Prostate gland (tissue), 2 donors: ENCODE data around the gene ARMC2. TPM values are rescaled to one million over a fixed set of nuclear protein-coding genes. Genes with fewer than 3 reads are reported as not detected.

ENCODE experiments used
- DNase-seq: peaks from one replicate; pipeline ENCODE4 v3.0.0-alpha.2; 2019; ENCODE audit warnings: low spot score
- H3K27ac ChIP-seq, 2 donors: fragments of 200-600 bp; sonication (generic); 2 replicates each; pipeline ENCODE4 v1.5.1; 2017 to 2019
- H3K27me3 ChIP-seq: fragments of 200-600 bp; sonication (generic); replicated peaks from 2 replicates; pipeline ENCODE4 v1.5.1; 2019; ENCODE audit not compliant: insufficient read depth
- H3K36me3 ChIP-seq, 2 donors: fragments of 200-600 bp; sonication (generic); 1 replicate in 1 of 2; 2 replicates in 1 of 2; pipeline versions ENCODE4 v1.5.1 to v1.8.1; 2017 to 2019
- H3K4me1 ChIP-seq: fragments of 200-600 bp; sonication (generic); replicated peaks from 2 replicates; pipeline ENCODE4 v1.5.1; 2019
- H3K4me3 ChIP-seq, 2 donors: fragments of 200-600 bp; sonication (generic); 2 replicates each; pipeline ENCODE4 v1.5.1; 2017 to 2019
- H3K9me3 ChIP-seq: fragments of 200-600 bp; sonication (generic); 2 replicates; pipeline ENCODE4 v1.5.1; 2017
- CTCF ChIP-seq, 4 experiments: fragments of 200-600 bp in 2 of 4; fragments of 450-650 bp in 2 of 4; sonication (generic) in 2 of 4; IDR thresholded peaks; 1 replicate in 3 of 4; 2 replicates in 1 of 4; pipeline ENCODE4 v1.5.1; 2016 to 2019; ENCODE audit warnings: antibody characterized with exemption in 4 of 4, mild to moderate bottlenecking in 2 of 4, moderate library complexity in 2 of 4
- POLR2A ChIP-seq: fragments of 450-650 bp; IDR thresholded peaks from one replicate; pipeline ENCODE4 v1.6.1; 2016; ENCODE audit warnings: antibody characterized with exemption, mild to moderate bottlenecking
- POLR2AphosphoS5 ChIP-seq: sonication (generic); formaldehyde crosslinking; IDR thresholded peaks from one replicate; pipeline ENCODE4 v1.6.1; 2017; ENCODE audit warnings: antibody characterized with exemption
- WGBS: methylation state at CpG from one replicate; pipeline ENCODE4 v1.1.5; 2018; 5-methylcytosine and 5-hydroxymethylcytosine counted together
- intact Hi-C: fragments of 100-400 bp; cut with DNase I; formaldehyde crosslinking; loops from one replicate; pipeline ENCODE4 v1.14.2; 2022
- total RNA-seq, 2 donors: library from RNA; depleted of rRNA; stranded (reverse); fragments of >200 nt; gene quantifications; one replicate each; pipeline ENCODE4 v1.1.0, GENCODE V29; 2016

Gene ARMC2
- total RNA-seq, 2 donors from 2014 or later = 2.0 to 8.4 TPM

- H3K9me3 ChIP-seq = no peaks in the 10 kb centered on the region
- WGBS = 89% methylated on average over 5 of the region's 5 CpGs
- intact Hi-C loops = no loop called here
- no peak for TF ChIP-seq POLR2AphosphoS5
- TF ChIP-seq CTCF (IDR thresholded peaks at IDR 0.05) = no peak
- TF ChIP-seq POLR2A = no peak
- H3K4me1 ChIP-seq = no peaks in the 10 kb centered on the region
- no peaks in the 10 kb centered on the region for H3K36me3 ChIP-seq
- H3K27me3 ChIP-seq = no peaks in the 10 kb centered on the region
- H3K4me3 ChIP-seq = no peak overlapping the region
- H3K27ac ChIP-seq = no peak overlapping the region
- no peak for DNase-seq
Measured at GRCh38 chr6:108915258-108915657, 67.0 kb downstream of the ARMC2 start.

GRCh38 chr6:108916026-108916686 lies 67.9 kb downstream of the ARMC2 start:
- no peak overlapping the region for H3K27ac ChIP-seq
- H3K4me1 ChIP-seq = no peaks in the 10 kb centered on the region
- WGBS = 59% methylated on average over 6 of the region's 6 CpGs
- no peaks in the 10 kb centered on the region for H3K27me3 ChIP-seq
- H3K4me3 ChIP-seq = no peak overlapping the region
- no peak for DNase-seq
- no peaks in the 10 kb centered on the region for H3K36me3 ChIP-seq
- H3K9me3 ChIP-seq = no peaks in the 10 kb centered on the region
- TF ChIP-seq POLR2AphosphoS5 (no peak), CTCF (IDR thresholded peaks at IDR 0.05) (no peak), POLR2A (no peak)
- intact Hi-C loops = no loop called here

- no peaks in the 10 kb centered on the region for H3K4me1 ChIP-seq
- intact Hi-C loops = no loop called here
- no peaks in the 10 kb centered on the region for H3K36me3 ChIP-seq
- no peak overlapping the region for H3K4me3 ChIP-seq
- no peak for DNase-seq
- no peaks in the 10 kb centered on the region for H3K27me3 ChIP-seq
- peak overlapping the region in 1 of 2 donors; percentile 15 for H3K27ac ChIP-seq
- WGBS = 84% methylated on average over 1 of the region's 1 CpG
- H3K9me3 ChIP-seq = no peaks in the 10 kb centered on the region
- TF ChIP-seq POLR2AphosphoS5 (no peak), CTCF (IDR thresholded peaks at IDR 0.05) (no peak), POLR2A (no peak)
Measured at GRCh38 chr6:108920751-108921150, 72.5 kb downstream of the ARMC2 start.

- H3K36me3 ChIP-seq = no peaks in the 10 kb centered on the region
- no peaks in the 10 kb centered on the region for H3K4me1 ChIP-seq
- H3K4me3 ChIP-seq = no peak overlapping the region
- H3K9me3 ChIP-seq = no peaks in the 10 kb centered on the region
- peak overlapping the region; percentile 18 to 65 for H3K27ac ChIP-seq
- DNase-seq = peak; percentile 39
- H3K27me3 ChIP-seq = no peaks in the 10 kb centered on the region
- intact Hi-C loops = no loop called here
- 62% methylated on average over 9 of the region's 9 CpGs for WGBS
- TF ChIP-seq POLR2AphosphoS5 = peak; percentile 69
- TF ChIP-seq POLR2A = no peak
Measured at GRCh38 chr6:108921547-108922361, 73.5 kb downstream of the ARMC2 start.

GRCh38 chr6:108922499-108922898 lies 74.3 kb downstream of the ARMC2 start:
- TF ChIP-seq CTCF (IDR thresholded peaks at IDR 0.05) (no peak), POLR2AphosphoS5 (no peak), POLR2A (no peak)
- no peaks in the 10 kb centered on the region for H3K4me1 ChIP-seq
- H3K27me3 ChIP-seq = no peaks in the 10 kb centered on the region
- H3K4me3 ChIP-seq = no peak overlapping the region
- DNase-seq = no peak
- intact Hi-C loops = no loop called here
- no peaks in the 10 kb centered on the region for H3K36me3 ChIP-seq
- peak overlapping the region in 1 of 2 donors; percentile 65 for H3K27ac ChIP-seq
- no peaks in the 10 kb centered on the region for H3K9me3 ChIP-seq
